ENCODE measurements around the gene LRRC27.

- TF ChIP-seq CTCF (IDR thresholded peaks at IDR 0.05) (no peak), POLR2A (IDR thresholded peaks at IDR 0.05) (no peak)
Measured at GRCh38 chr10:132415255-132415654, 83.3 kb downstream of the LRRC27 start.

All from prostate gland (tissue), 2 donors.